GM23248 (cell line): ENCODE results near the gene MAST1. TPM values are rescaled to one million over a fixed set of nuclear protein-coding genes. Genes with fewer than 3 reads are reported as not detected.

Source experiments
- DNase-seq: peaks from one replicate; pipeline ENCODE4 v3.0.0-alpha.2; 2015
- H2AFZ ChIP-seq: fragments of 200-600 bp; sonication (generic); 2 replicates; pipeline ENCODE4 v1.6.1; 2016; ENCODE audit warnings: antibody characterized with exemption
- H3F3A ChIP-seq: fragments of 200-600 bp; sonication (generic); 2 replicates; pipeline ENCODE4 v1.6.1; 2016; ENCODE audit warnings: mild to moderate bottlenecking, antibody characterized with exemption, mixed run types; ENCODE audit not compliant: insufficient read depth
- H3K27ac ChIP-seq: fragments of 200-600 bp; sonication (generic); 2 replicates; pipeline ENCODE4 v1.5.1; 2016; ENCODE audit warnings: mild to moderate bottlenecking
- H3K27me3 ChIP-seq: fragments of 200-600 bp; sonication (generic); replicated peaks from 2 replicates; pipeline ENCODE4 v1.6.1; 2016; ENCODE audit warnings: mild to moderate bottlenecking; ENCODE audit not compliant: insufficient read depth
- H3K36me3 ChIP-seq: fragments of 200-600 bp; sonication (generic); 2 replicates; pipeline ENCODE4 v1.6.1; 2016; ENCODE audit warnings: low read depth, mild to moderate bottlenecking
- H3K4me1 ChIP-seq: fragments of 200-600 bp; sonication (generic); 2 replicates; pipeline ENCODE4 v1.6.1; 2016; ENCODE audit warnings: mild to moderate bottlenecking; ENCODE audit not compliant: insufficient read depth
- H3K4me2 ChIP-seq: fragments of 200-600 bp; sonication (generic); one replicate; pipeline ENCODE4 v1.6.1; 2016; ENCODE audit warnings: mild to moderate bottlenecking; ENCODE audit not compliant: unreplicated experiment
- H3K4me3 ChIP-seq: fragments of 200-600 bp; sonication (generic); 2 replicates; pipeline ENCODE4 v1.5.1; 2016; ENCODE audit warnings: mild to moderate bottlenecking
- H3K79me2 ChIP-seq: fragments of 200-600 bp; sonication (generic); 2 replicates; pipeline ENCODE4 v1.6.1; 2016; ENCODE audit warnings: mild to moderate bottlenecking; ENCODE audit not compliant: insufficient read depth
- H3K9ac ChIP-seq: fragments of 200-600 bp; sonication (generic); 2 replicates; pipeline ENCODE4 v1.6.1; 2016; ENCODE audit warnings: mild to moderate bottlenecking
- H3K9me2 ChIP-seq: fragments of 200-600 bp; sonication (generic); 2 replicates; pipeline ENCODE4 v1.6.1; 2016; ENCODE audit warnings: mixed run types, mild to moderate bottlenecking, moderate library complexity; ENCODE audit not compliant: insufficient read depth
- H3K9me3 ChIP-seq: fragments of 200-600 bp; sonication (generic); one replicate; pipeline ENCODE4 v1.6.1; 2017; ENCODE audit warnings: low read depth
- H4K20me1 ChIP-seq: fragments of 200-600 bp; sonication (generic); 2 replicates; pipeline ENCODE4 v1.6.0; 2016; ENCODE audit not compliant: insufficient read depth
- EZH2 ChIP-seq: fragments of 200-600 bp; sonication (generic); IDR thresholded peaks from 2 replicates; pipeline ENCODE4 v1.6.1; 2018; ENCODE audit warnings: antibody characterized with exemption, mild to moderate bottlenecking; ENCODE audit not compliant: insufficient read depth, poor library complexity, severe bottlenecking
- EZH2phosphoT487 ChIP-seq: fragments of 200-600 bp; sonication (generic); IDR thresholded peaks from 2 replicates; pipeline ENCODE4 v1.6.1; 2018; ENCODE audit warnings: antibody characterized with exemption, moderate library complexity, mild to moderate bottlenecking, low read depth; ENCODE audit not compliant: insufficient read depth
- WGBS, 2 experiments: methylation state at CpG; one replicate each; pipeline ENCODE4 v1.1.6; 2015 to 2017; ENCODE audit warnings: low lambda C conversion rate in 2 of 2, low coverage in 1 of 2; ENCODE audit errors: missing lambda C conversion rate in 2 of 2; 5-methylcytosine and 5-hydroxymethylcytosine counted together
- in situ Hi-C: fragments of 300-500 bp; cut with MboI; formaldehyde crosslinking; loops from 2 replicates; pipeline ENCODE4 v1.15.0; 2020
- polyA plus RNA-seq: library from polyadenylated mRNA; unstranded; fragments of >200 nt; fragmentation: Nextera tagmentation; extraction: Ambion mirVana; gene quantifications from 2 replicates; pipeline ENCODE4 v1.2.1, GENCODE V29; 2016
- total RNA-seq: library from RNA; depleted of rRNA; stranded (reverse); fragments of >200 nt; shearing (Covaris generic); gene quantifications from 2 replicates; pipeline ENCODE4 v1.2.3, GENCODE V29; 2014

The MAST1 gene
- total and polyA plus RNA-seq, 2 experiments from 2014 or later = 0.24 TPM; not detected in 1

DNA sequence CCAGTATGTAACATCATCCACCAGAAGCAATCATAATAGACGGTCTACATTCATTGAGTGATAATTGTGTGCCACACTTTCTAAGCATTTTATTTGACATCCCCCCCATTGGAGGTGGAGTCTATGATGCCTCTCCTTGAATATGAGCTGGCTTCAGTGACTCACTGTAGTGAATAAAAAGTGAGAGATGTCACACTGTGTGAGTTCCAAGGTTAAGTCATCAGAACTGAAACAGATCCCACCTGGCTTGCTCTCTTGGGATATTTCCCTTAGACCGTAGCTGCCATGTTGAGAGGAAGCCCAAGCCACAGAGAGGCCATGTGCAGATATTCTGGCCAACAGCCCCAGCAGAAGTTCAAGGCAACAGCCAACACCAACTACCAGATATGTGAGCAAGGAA lies 16.6 kb upstream of the MAST1 start:
- H3K4me2 ChIP-seq = no peak overlapping the region
- no peaks in the 10 kb centered on the region for H3K4me1 ChIP-seq
- TF ChIP-seq EZH2 (no peak), EZH2phosphoT487 (no peak)
- peak; percentile 43 for DNase-seq
- no peak overlapping the region for H2AFZ ChIP-seq
- H3K36me3 ChIP-seq = no peaks in the 10 kb centered on the region
- no peaks in the 10 kb centered on the region for H3K79me2 ChIP-seq
- H3K4me3 ChIP-seq = no peak overlapping the region
- 76 to 86% methylated on average over 2 of the region's 2 CpGs for WGBS, 2 experiments
- H3F3A ChIP-seq = no peaks in the 10 kb centered on the region
- H3K9ac ChIP-seq = no peak overlapping the region
- H4K20me1 ChIP-seq = no peaks in the 10 kb centered on the region
- H3K9me2 ChIP-seq = no peaks in the 10 kb centered on the region
- in situ Hi-C loops = no loop called here
- H3K9me3 ChIP-seq = no peaks in the 10 kb centered on the region
- no peaks in the 10 kb centered on the region for H3K27me3 ChIP-seq
- no peak overlapping the region for H3K27ac ChIP-seq

DNA sequence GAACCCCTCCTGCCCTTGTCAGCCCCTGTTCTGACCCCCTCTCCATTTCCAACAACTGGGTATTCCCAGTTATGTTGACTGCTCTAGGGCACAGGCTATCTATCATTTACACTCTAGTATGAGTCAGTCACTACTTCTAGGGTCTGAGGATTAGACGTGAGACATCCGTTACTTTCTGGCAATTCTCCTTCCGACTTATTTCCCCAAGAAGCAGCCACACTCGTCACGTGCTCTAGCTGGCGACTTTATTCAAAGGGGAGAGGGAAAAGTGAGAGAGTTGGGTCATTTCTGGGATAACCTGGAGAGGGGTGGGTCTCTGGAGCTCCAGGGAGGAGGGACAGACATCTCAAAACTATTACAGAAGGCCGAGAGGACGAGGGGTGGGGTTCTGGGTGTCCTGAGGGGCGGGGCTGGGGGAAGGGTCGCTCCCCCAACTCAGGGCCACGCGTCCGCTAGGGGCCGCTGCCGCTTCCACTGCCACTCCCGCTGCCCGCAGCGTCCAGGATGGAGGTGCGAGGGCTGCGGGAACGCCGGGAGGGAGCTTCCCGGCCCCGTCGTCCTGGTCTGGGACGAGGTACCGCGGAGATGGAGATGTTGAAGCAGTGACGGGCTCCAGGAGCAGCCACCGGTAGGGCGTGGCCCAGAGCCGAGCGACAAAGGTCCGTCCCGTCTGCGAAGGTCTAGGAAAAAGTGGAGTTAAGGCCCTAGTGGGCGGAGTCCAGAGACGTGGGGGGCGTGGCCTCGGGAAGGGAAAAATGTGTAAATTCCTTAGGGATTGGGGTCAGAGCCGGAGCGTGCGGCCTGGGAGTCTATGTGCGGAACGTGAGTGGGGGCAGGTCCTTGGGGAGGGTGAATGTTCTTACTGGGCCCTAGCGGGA lies 12.8 kb upstream of the MAST1 start:
- 8 to 9% methylated on average over 38 to 46 of the region's 46 CpGs for WGBS, 2 experiments

GRCh38 chr19:12828494-12828893 lies 9.8 kb upstream of the MAST1 start:
- Histone ChIP-seq H3K4me1 (no peaks in the 10 kb centered on the region), H3K4me2 (no peak overlapping the region), H3K9me2 (no peaks in the 10 kb centered on the region), H3K27ac (no peak overlapping the region), H3K79me2 (no peaks in the 10 kb centered on the region), H3K9me3 (no peaks in the 10 kb centered on the region), H3K36me3 (no peaks in the 10 kb centered on the region), H3K9ac (no peak overlapping the region), H3K4me3 (no peak overlapping the region), H4K20me1 (no peaks in the 10 kb centered on the region), H3F3A (no peaks in the 10 kb centered on the region), H2AFZ (no peak overlapping the region), H3K27me3 (peaks cover 7% of the 10 kb centered on the region; the same call in 1 of the 2 replicates)
- peak; percentile 29 for DNase-seq
- TF ChIP-seq EZH2 (no peak), EZH2phosphoT487 (no peak)
- in situ Hi-C loops = no loop called here
- 5 to 6% methylated on average over 22 to 23 of the region's 23 CpGs for WGBS, 2 experiments

More for the DNA sequence above, 12.8 kb upstream of the MAST1 start:
- peak overlapping the region; percentile 12; the same call in 1 of the 2 replicates for H3K4me3 ChIP-seq
- DNase-seq = peak; percentile 44
- H3K27ac ChIP-seq = no peak overlapping the region
- no peaks in the 10 kb centered on the region for H4K20me1 ChIP-seq
- no peaks in the 10 kb centered on the region for H3K4me1 ChIP-seq
- H3K9ac ChIP-seq = no peak overlapping the region
- H3K27me3 ChIP-seq = no peaks in the 10 kb centered on the region
- in situ Hi-C loops = no loop called here
- H3K36me3 ChIP-seq = no peaks in the 10 kb centered on the region
- H3K9me2 ChIP-seq = no peaks in the 10 kb centered on the region
- H3K79me2 ChIP-seq = no peaks in the 10 kb centered on the region
- TF ChIP-seq EZH2phosphoT487 = no peak
- no peak for TF ChIP-seq EZH2
- no peak overlapping the region for H3K4me2 ChIP-seq
- H3F3A ChIP-seq = no peaks in the 10 kb centered on the region
- no peaks in the 10 kb centered on the region for H3K9me3 ChIP-seq
- peak overlapping the region; percentile 39; the same call in 1 of the 2 replicates for H2AFZ ChIP-seq

GRCh38 chr19:12833418-12833737 lies 4.9 kb upstream of the MAST1 start:
- H3K9me2 ChIP-seq = no peaks in the 10 kb centered on the region
- no peak overlapping the region for H3K9ac ChIP-seq
- H3K36me3 ChIP-seq = no peaks in the 10 kb centered on the region
- TF ChIP-seq EZH2 = no peak
- H2AFZ ChIP-seq = no peak overlapping the region
- no peaks in the 10 kb centered on the region for H3K79me2 ChIP-seq
- no peaks in the 10 kb centered on the region for H4K20me1 ChIP-seq
- peaks cover 42% of the 10 kb centered on the region for H3K27me3 ChIP-seq
- 0 out of 2 replicates have a peak, but pooled peaks cover 11% of the 10 kb centered on the region for H3F3A ChIP-seq
- no peak overlapping the region for H3K4me3 ChIP-seq
- H3K4me2 ChIP-seq = no peak overlapping the region
- no peak for DNase-seq
- H3K4me1 ChIP-seq = no peaks in the 10 kb centered on the region
- in situ Hi-C loops = no loop called here
- H3K27ac ChIP-seq = no peak overlapping the region
- H3K9me3 ChIP-seq = no peaks in the 10 kb centered on the region
- 0 to 4% methylated on average over 2 to 4 of the region's 5 CpGs for WGBS, 2 experiments
